ENCODE measurements around the gene SLC18A2. TPM values are rescaled to one million over a fixed set of nuclear protein-coding genes. Genes with fewer than 3 reads are reported as not detected.

Gene SLC18A2
- total and polyA plus RNA-seq, 11 donors = 0.06 to 0.32 (median 0.16) TPM; not detected in 3

DNA sequence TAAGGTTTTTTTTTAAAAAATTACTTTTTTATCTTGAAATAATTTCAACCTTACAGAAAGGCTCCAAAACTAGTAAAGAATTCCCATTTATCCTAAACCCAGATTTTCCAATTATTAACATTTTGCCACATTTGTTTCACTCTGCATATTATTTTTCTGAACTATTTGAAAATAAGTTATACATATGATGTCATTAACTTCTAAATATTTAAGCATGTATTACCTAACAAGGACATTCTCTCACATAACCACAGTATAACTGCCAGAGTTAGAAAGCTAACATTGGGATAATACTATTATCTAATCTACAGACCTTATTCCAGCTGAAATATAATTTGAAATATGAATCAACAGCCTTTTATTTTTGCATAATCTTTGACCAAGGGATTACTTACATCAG is 65.8 kb downstream of the SLC18A2 start:
- DNase-seq (no peak), ATAC-seq (no peak)
- Histone ChIP-seq H3K4me1 (no peaks in the 10 kb centered on the region), H3K27ac (no peak overlapping the region), H3K27me3 (no peaks in the 10 kb centered on the region), H3K4me3 (no peak overlapping the region), H3K9me3 (peaks cover 0 to 3% (median 0%) of the 10 kb centered on the region in 12 donors), H3K36me3 (peaks cover 0 to 2% (median 0%) of the 10 kb centered on the region in 9 donors)
- TF ChIP-seq, protein P1, sequence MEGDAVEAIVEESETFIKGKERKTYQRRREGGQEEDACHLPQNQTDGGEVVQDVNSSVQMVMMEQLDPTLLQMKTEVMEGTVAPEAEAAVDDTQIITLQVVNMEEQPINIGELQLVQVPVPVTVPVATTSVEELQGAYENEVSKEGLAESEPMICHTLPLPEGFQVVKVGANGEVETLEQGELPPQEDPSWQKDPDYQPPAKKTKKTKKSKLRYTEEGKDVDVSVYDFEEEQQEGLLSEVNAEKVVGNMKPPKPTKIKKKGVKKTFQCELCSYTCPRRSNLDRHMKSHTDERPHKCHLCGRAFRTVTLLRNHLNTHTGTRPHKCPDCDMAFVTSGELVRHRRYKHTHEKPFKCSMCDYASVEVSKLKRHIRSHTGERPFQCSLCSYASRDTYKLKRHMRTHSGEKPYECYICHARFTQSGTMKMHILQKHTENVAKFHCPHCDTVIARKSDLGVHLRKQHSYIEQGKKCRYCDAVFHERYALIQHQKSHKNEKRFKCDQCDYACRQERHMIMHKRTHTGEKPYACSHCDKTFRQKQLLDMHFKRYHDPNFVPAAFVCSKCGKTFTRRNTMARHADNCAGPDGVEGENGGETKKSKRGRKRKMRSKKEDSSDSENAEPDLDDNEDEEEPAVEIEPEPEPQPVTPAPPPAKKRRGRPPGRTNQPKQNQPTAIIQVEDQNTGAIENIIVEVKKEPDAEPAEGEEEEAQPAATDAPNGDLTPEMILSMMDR (IDR thresholded peaks at IDR 0.05) = no peak
- no peak for TF ChIP-seq POLR2A (IDR thresholded peaks at IDR 0.05)
- intact Hi-C loops (cut with DNase I) = no loop called here

DNA sequence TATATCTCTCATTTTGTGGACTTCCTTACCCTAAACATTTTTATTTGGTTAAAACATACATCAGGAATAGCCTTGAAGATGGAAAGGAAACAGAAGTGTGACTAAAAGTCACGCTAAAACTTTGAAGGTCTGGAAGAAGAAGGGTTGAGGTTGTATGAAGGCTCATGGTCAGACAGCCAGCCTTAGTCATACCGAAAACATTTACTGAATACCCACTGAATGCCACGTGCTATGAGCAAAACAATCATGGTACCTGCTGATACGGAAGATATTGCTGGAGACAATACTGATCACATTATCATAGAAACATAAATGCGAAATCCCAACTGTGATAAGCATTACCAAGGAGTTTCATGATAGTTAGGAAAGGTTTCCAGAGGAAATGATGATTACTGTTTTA is 70.3 kb downstream of the SLC18A2 start:
- Histone ChIP-seq H3K36me3 (peaks cover 0 to 18% (median 0%) of the 10 kb centered on the region in 9 donors), H3K4me3 (no peak overlapping the region), H3K27ac (no peak overlapping the region), H3K9me3 (no peaks in the 10 kb centered on the region), H3K4me1 (no peaks in the 10 kb centered on the region), H3K27me3 (no peaks in the 10 kb centered on the region)
- DNase-seq = no peak
- ATAC-seq = no peak
- intact Hi-C loops (cut with DNase I) = loop anchor here in 1 of 10 donors (10.0 kb wide), 1 partner anchor 86 kb away; no protein-coding TSS in a partner anchor
- TF ChIP-seq, protein P1 (IDR thresholded peaks at IDR 0.05) = no peak
- TF ChIP-seq POLR2A (IDR thresholded peaks at IDR 0.05) = no peak
- WGBS, 4 donors = 96 to 98% (median 97%) methylated on average over 5 of the region's 5 CpGs

GRCh38 chr10:117312430-117312829 is 71.5 kb downstream of the SLC18A2 start:
- TF ChIP-seq POLR2A (IDR thresholded peaks at IDR 0.05) = no peak
- TF ChIP-seq, protein P1 (IDR thresholded peaks at IDR 0.05) = no peak
- Histone ChIP-seq H3K9me3 (no peaks in the 10 kb centered on the region), H3K4me3 (no peak overlapping the region), H3K4me1 (no peaks in the 10 kb centered on the region), H3K27me3 (no peaks in the 10 kb centered on the region), H3K36me3 (peaks cover 0 to 18% (median 0%) of the 10 kb centered on the region in 9 donors), H3K27ac (no peak overlapping the region)
- no peak for DNase-seq
- intact Hi-C loops (cut with DNase I) = loop anchor here in 1 of 10 donors (10.0 kb wide), 1 partner anchor 88 kb away; no protein-coding TSS in a partner anchor
- ATAC-seq = no peak
- 96 to 99% (median 97%) methylated on average over 4 of the region's 4 CpGs for whole genome bisulfite sequencing, 4 donors

- Histone ChIP-seq H3K27me3 (no peaks in the 10 kb centered on the region), H3K4me3 (no peak overlapping the region), H3K9me3 (no peaks in the 10 kb centered on the region), H3K27ac (no peak overlapping the region), H3K4me1 (no peaks in the 10 kb centered on the region), H3K36me3 (peaks cover 0 to 21% (median 0%) of the 10 kb centered on the region in 9 donors)
- DNase-seq (no peak), ATAC-seq (no peak)
- TF ChIP-seq POLR2A (IDR thresholded peaks at IDR 0.05) = no peak
- TF ChIP-seq, protein P1 (IDR thresholded peaks at IDR 0.05) = no peak
- intact Hi-C loops (cut with DNase I) = loop anchor here in 1 of 10 donors (10.0 kb wide), 1 partner anchor 89 kb away; no protein-coding TSS in a partner anchor
- WGBS, 4 donors = 98 to 100% (median 99%) methylated on average over 1 of the region's 1 CpG
Observed at GRCh38 chr10:117313641-117314040, 72.7 kb downstream of the SLC18A2 start.
